Heart left ventricle (tissue), 16 donors: ENCODE measurements around the gene CTSA. TPM values are rescaled to one million over a fixed set of nuclear protein-coding genes. Genes with fewer than 3 reads are reported as not detected.

Experiments used
- ATAC-seq, 4 donors: fragments of 200-7000 bp; cut with Tn5 transposase; one replicate each; pipeline ENCODE4 v1.9.1; 2020 to 2022; ENCODE audit warnings: moderate library complexity in 4 of 4, mild to moderate bottlenecking in 3 of 4, moderate number of reproducible peaks in 1 of 4
- DNase-seq, 5 donors: peaks; one replicate each; pipeline ENCODE4 v3.0.0-alpha.2; 2020
- H3K27ac ChIP-seq, 12 donors: fragments of 200-600 bp; sonication (generic) in 4 of 12; one replicate each; pipeline versions ENCODE4 v1.5.0 to v1.8.0; 2016 to 2022; ENCODE audit warnings: mild to moderate bottlenecking in 2 of 12
- H3K27me3 ChIP-seq, 9 donors: fragments of 200-600 bp; sonication (generic) in 2 of 9; one replicate each; pipeline versions ENCODE4 v1.5.1 to v1.8.0; 2016 to 2022; ENCODE audit warnings: mild to moderate bottlenecking in 3 of 9
- H3K36me3 ChIP-seq, 9 donors: fragments of 200-600 bp; sonication (generic) in 2 of 9; one replicate each; pipeline versions ENCODE4 v1.5.0 to v1.8.0; 2018 to 2022; ENCODE audit warnings: mild to moderate bottlenecking in 2 of 9
- H3K4me1 ChIP-seq, 12 donors: fragments of 200-600 bp; sonication (generic) in 4 of 12; one replicate each; pipeline versions ENCODE4 v1.5.0 to v1.8.0; 2016 to 2022; ENCODE audit warnings: mild to moderate bottlenecking in 3 of 12
- H3K4me3 ChIP-seq, 12 donors: fragments of 200-600 bp; sonication (generic) in 4 of 12; one replicate each; pipeline versions ENCODE4 v1.5.0 to v1.8.0; 2017 to 2022; ENCODE audit warnings: mild to moderate bottlenecking in 9 of 12, moderate library complexity in 4 of 12
- H3K9me3 ChIP-seq, 12 donors: fragments of 200-600 bp; sonication (generic) in 4 of 12; one replicate each; pipeline versions ENCODE4 v1.5.0 to v1.8.0; 2016 to 2022; ENCODE audit warnings: mild to moderate bottlenecking in 1 of 12
- POLR2A ChIP-seq, 2 donors: fragments of 450-650 bp; IDR thresholded peaks; one replicate each; pipeline ENCODE4 v1.6.1; 2017; ENCODE audit warnings: antibody characterized with exemption in 2 of 2, mild to moderate bottlenecking in 2 of 2, moderate library complexity in 2 of 2
- WGBS, 4 donors: extraction: QIAGEN DNeasy Blood & Tissue Kit in 2 of 4; methylation state at CpG; one replicate each; pipeline versions ENCODE4 v1.1.5 to v1.1.7; 2013 to 2018; 5-methylcytosine and 5-hydroxymethylcytosine counted together
- intact Hi-C, 10 donors: fragments of 100-400 bp; cut with DNase I; formaldehyde crosslinking; loops; one replicate each; pipeline versions ENCODE4 v1.11.1 to v1.14.2; 2022
- polyA plus RNA-seq, 2 donors: library from polyadenylated mRNA; stranded (reverse); fragments of 200-250 nt; gene quantifications; one replicate each; pipeline ENCODE4 v1.2.3, GENCODE V29; 2013
- total RNA-seq, 9 donors: library from RNA; depleted of rRNA in 2 of 9; stranded (reverse); fragments of >200 nt in 2 of 9; fragmentation: NEBNext Ultra II Directional in 3 of 9; extraction: Animal tissue kit (Norgen Biotek cat#: 25700) in 3 of 9; gene quantifications; one replicate each; pipeline versions ENCODE4 v1.1.0 to v1.2.4, GENCODE V29; 2016 to 2023
- TF ChIP-seq, protein P1 (sequence below), 12 donors: fragments of 200-600 bp; sonication (generic) in 4 of 12; IDR thresholded peaks; one replicate each; pipeline versions ENCODE4 v1.5.0 to v1.8.0; 2018 to 2022; ENCODE audit warnings: antibody characterized with exemption in 12 of 12, mild to moderate bottlenecking in 5 of 12
- donor health status: ischemic (EF 13 %, LVEDD 7.1; RV severe dilation, severe dysfunction).
- donor health status: healthy with polysubstance abuse.
- donor health status: DM: no; HTN: yes; CAD: no.
- donor health status: DM: no; HTN: no; CAD: no.
- donor health status: ischemic (EF 25% LVEDD 6.9; RV normal size, moderate dysfunction).
- donor health status: ischemic (EF 25% LVEDD 5.7; RV mildly dilated, moderate dysfunction).
- donor health status: healthy.
- donor health status: DM: yes; HTN: yes; CAD: no.
- donor health status: ischemic (EF 35%, LVEDD 5.7; RV mildly dilated, moderate dysfunction).
- donor health status: nonischemic (EF 11% LVEDD 7.7; RV severe dilation, severe dysfunction).
- donor health status: DM: yes; HTN: yes; CAD: no.
- donor health status: PGD.
- donor health status: ischemic (EF 29% LVEDD 5.4; RV normal size, mild dysfunction).
- donor health status: nonischemic (EF 23%, LVEDD 6.1; RV moderate dilation, normal function).

Gene CTSA
- total and polyA plus RNA-seq, 11 donors, result 62.5 to 214 (median 107) TPM

DNA sequence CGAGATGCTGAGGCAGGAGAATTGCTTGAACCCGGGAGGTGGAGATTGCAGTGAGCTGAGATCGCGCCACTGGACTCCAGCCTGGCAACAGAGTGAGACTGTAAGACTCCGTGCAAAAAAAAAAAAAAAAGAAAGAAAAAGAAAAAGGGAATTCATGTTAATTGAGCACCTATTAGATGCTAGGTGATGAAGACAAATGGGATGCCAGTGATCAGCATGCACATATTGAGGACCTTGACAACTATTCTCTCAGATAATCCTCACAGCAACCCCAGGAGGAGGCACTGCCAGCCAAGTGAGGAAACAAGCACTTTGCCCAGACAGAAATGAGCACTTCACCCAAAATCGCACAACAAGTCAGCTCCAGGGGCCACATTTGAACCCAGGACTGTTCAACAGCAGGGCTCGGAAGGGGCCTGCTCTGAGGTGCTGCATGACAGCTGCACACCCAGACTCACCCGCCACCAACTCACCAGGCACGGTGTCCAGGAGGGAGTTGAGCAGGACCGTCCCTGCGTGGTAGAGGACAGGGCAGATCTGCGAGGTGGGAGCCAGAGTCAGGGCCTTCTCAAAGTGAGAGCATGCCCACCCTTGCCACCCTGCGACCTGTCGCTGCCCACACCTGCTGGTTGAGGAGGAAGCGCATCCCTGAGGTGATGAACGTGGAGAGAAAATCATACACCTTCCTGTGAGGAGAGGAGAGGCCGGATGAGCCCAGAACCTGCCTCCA is 16.2 kb downstream of the CTSA start:
- no peak for DNase-seq
- Histone ChIP-seq H3K9me3 (no peaks in the 10 kb centered on the region), H3K27me3 (peaks cover 0 to 5% (median 0%) of the 10 kb centered on the region in 9 donors), H3K27ac (no peak overlapping the region), H3K4me1 (peaks cover 0 to 28% (median 13%) of the 10 kb centered on the region in 12 donors), H3K4me3 (no peak overlapping the region), H3K36me3 (peaks cover 0 to 61% (median 33%) of the 10 kb centered on the region in 9 donors)
- no peak for TF ChIP-seq POLR2A (IDR thresholded peaks at IDR 0.05)
- TF ChIP-seq, protein P1, sequence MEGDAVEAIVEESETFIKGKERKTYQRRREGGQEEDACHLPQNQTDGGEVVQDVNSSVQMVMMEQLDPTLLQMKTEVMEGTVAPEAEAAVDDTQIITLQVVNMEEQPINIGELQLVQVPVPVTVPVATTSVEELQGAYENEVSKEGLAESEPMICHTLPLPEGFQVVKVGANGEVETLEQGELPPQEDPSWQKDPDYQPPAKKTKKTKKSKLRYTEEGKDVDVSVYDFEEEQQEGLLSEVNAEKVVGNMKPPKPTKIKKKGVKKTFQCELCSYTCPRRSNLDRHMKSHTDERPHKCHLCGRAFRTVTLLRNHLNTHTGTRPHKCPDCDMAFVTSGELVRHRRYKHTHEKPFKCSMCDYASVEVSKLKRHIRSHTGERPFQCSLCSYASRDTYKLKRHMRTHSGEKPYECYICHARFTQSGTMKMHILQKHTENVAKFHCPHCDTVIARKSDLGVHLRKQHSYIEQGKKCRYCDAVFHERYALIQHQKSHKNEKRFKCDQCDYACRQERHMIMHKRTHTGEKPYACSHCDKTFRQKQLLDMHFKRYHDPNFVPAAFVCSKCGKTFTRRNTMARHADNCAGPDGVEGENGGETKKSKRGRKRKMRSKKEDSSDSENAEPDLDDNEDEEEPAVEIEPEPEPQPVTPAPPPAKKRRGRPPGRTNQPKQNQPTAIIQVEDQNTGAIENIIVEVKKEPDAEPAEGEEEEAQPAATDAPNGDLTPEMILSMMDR (IDR thresholded peaks at IDR 0.05), result no peak
- WGBS, 4 donors, result 94 to 96% (median 95%) methylated on average over 15 to 17 of the region's 17 CpGs
- intact Hi-C loops, result no loop called here
- ATAC-seq, result no peak

DNA sequence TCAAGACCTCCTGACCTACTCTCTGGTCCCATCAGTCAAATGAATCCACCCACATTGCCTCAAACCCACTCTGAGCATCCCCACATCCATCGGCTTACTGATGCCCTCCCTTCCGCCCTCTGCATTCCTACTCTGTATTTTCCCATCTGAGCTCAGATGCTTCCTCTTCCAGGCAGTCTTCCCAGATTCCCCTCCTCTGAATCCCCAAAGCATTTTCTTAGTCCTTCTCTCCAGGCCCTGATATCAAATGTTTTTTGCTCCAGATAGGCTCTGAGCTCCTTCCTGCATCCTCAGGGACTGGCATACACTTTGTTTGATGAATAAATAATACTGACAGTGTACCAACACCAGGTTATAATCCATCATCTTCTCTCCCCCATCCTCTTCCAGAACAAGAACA is 16.9 kb downstream of the CTSA start:
- Histone ChIP-seq H3K27ac (no peak overlapping the region), H3K36me3 (peaks cover 0 to 56% (median 30%) of the 10 kb centered on the region in 9 donors), H3K27me3 (peaks cover 0 to 5% (median 0%) of the 10 kb centered on the region in 9 donors), H3K4me3 (peak overlapping the region in 1 of 12 donors; percentile 4), H3K4me1 (peaks cover 0 to 35% (median 18%) of the 10 kb centered on the region in 12 donors), H3K9me3 (no peaks in the 10 kb centered on the region)
- intact Hi-C loops, result no loop called here
- ATAC-seq (no peak), DNase-seq (no peak)
- TF ChIP-seq, protein P1 (IDR thresholded peaks at IDR 0.05), result no peak
- no peak for TF ChIP-seq POLR2A (IDR thresholded peaks at IDR 0.05)
- WGBS, 4 donors, result 93 to 99% (median 95%) methylated on average over 2 of the region's 2 CpGs

DNA sequence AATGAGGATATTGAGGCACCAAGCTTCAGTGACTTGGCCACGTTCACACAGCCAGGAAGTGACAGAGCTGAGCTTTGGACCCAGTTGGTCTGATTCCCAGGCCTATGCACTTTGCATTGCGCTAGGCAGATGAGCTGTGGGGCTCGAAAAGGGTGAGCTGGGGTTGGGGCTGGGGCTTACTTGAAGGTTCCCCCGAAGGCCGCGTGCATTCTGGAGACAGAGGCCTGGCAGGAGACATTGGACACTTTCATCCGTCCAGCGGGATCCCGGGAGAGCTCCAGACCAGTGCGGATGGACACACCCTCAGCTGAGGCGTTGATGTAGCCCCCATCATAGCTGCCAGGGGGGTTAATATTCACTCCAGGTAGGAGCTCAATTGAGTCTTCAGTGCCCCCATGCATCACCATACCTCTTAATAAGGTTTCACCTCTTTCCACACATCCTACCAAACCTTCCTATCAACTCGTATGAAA is 18.2 kb downstream of the CTSA start:
- H3K4me3 ChIP-seq, result peak overlapping the region in 1 of 12 donors; percentile 58
- H3K4me1 ChIP-seq, result peaks cover 0 to 48% (median 18%) of the 10 kb centered on the region in 12 donors
- ATAC-seq (no peak), DNase-seq (no peak)
- peak overlapping the region in 1 of 12 donors; percentile 42 for H3K27ac ChIP-seq
- 84 to 93% (median 91%) methylated on average over 11 to 12 of the region's 12 CpGs for WGBS, 4 donors
- TF ChIP-seq, protein P1 (IDR thresholded peaks at IDR 0.05), result no peak
- no peak for TF ChIP-seq POLR2A (IDR thresholded peaks at IDR 0.05)
- peaks cover 0 to 44% (median 17%) of the 10 kb centered on the region in 9 donors for H3K36me3 ChIP-seq
- intact Hi-C loops, result no loop called here
- peaks cover 0 to 5% (median 0%) of the 10 kb centered on the region in 9 donors for H3K27me3 ChIP-seq
- no peaks in the 10 kb centered on the region for H3K9me3 ChIP-seq
